OCI-LY1 (cell line): ENCODE results near the gene PLPPR3.

Experiments
- CTCF ChIP-seq: fragments of 200-600 bp; sonication (generic), shearing (Covaris generic); IDR thresholded peaks from 2 replicates; pipeline ENCODE4 v1.5.1; 2017; ENCODE audit warnings: mild to moderate bottlenecking, antibody characterized with exemption, low read length, moderate library complexity, mixed read lengths
- EZH2 ChIP-seq: fragments of 200-600 bp; sonication (generic), shearing (Covaris generic); IDR thresholded peaks from 2 replicates; pipeline ENCODE4 v1.8.0; 2017; ENCODE audit warnings: borderline replicate concordance, mixed run types, mild to moderate bottlenecking, antibody characterized with exemption, low read length, moderate library complexity, mixed read lengths

GRCh38 chr19:825897-826644 is 4.3 kb upstream of the PLPPR3 start:
- no peak for TF ChIP-seq CTCF
- TF ChIP-seq EZH2: no peak
